Spleen (tissue), 11 donors: ENCODE data around the gene GSS. TPM values are rescaled to one million over a fixed set of nuclear protein-coding genes. Genes with fewer than 3 reads are reported as not detected.

ENCODE experiments used
- DNase-seq: peaks from one replicate; pipeline ENCODE4 v3.0.0-alpha.2; 2020
- H3K27ac ChIP-seq, 8 donors: fragments of 200-600 bp; sonication (generic) in 7 of 8; 1 replicate in 4 of 8; 2 replicates in 4 of 8; pipeline versions ENCODE4 v1.5.0 to v1.8.0; 2016 to 2021; ENCODE audit warnings: inconsistent platforms in 4 of 8, mild to moderate bottlenecking in 4 of 8, moderate library complexity in 1 of 8
- H3K27me3 ChIP-seq, 7 donors: fragments of 200-600 bp; sonication (generic) in 6 of 7; replicated peaks in 1 of 7; 1 replicate in 4 of 7; 2 replicates in 3 of 7; pipeline versions ENCODE4 v1.5.0 to v1.8.0; 2016 to 2021; ENCODE audit warnings: inconsistent platforms in 3 of 7, mild to moderate bottlenecking in 1 of 7
- H3K36me3 ChIP-seq, 6 donors: fragments of 200-600 bp; sonication (generic) in 5 of 6; 1 replicate in 4 of 6; 2 replicates in 2 of 6; pipeline versions ENCODE4 v1.5.0 to v1.8.0; 2016 to 2021; ENCODE audit warnings: inconsistent platforms in 2 of 6
- H3K4me1 ChIP-seq, 6 donors: fragments of 200-600 bp; sonication (generic) in 5 of 6; 1 replicate in 3 of 6; 2 replicates in 3 of 6; pipeline versions ENCODE4 v1.5.0 to v1.8.0; 2016 to 2021; ENCODE audit warnings: inconsistent platforms in 3 of 6
- H3K4me3 ChIP-seq, 8 donors: fragments of 200-600 bp; sonication (generic) in 7 of 8; 1 replicate in 4 of 8; 2 replicates in 4 of 8; pipeline versions ENCODE4 v1.5.0 to v1.8.0; 2016 to 2021; ENCODE audit warnings: inconsistent platforms in 4 of 8, mild to moderate bottlenecking in 4 of 8, moderate library complexity in 2 of 8
- H3K9me3 ChIP-seq, 8 donors: fragments of 200-600 bp; sonication (generic) in 7 of 8; 1 replicate in 4 of 8; 2 replicates in 4 of 8; pipeline versions ENCODE4 v1.5.0 to v1.8.0; 2016 to 2021; ENCODE audit warnings: inconsistent platforms in 4 of 8
- CTCF ChIP-seq, 11 experiments: fragments of 200-600 bp in 7 of 11; fragments of 450-650 bp in 4 of 11; sonication (generic) in 4 of 11; IDR thresholded peaks in 8 of 11; conservative IDR thresholded peaks in 3 of 11; 1 replicate in 7 of 11; 2 replicates in 4 of 11; pipeline versions ENCODE4 v1.4.0 to v1.8.0; 2016 to 2021; ENCODE audit warnings: antibody characterized with exemption in 11 of 11, inconsistent platforms in 4 of 11, mild to moderate bottlenecking in 1 of 11
- POLR2A ChIP-seq, 3 donors: fragments of 450-650 bp; IDR thresholded peaks; one replicate each; pipeline ENCODE4 v1.5.1; 2017; ENCODE audit warnings: antibody characterized with exemption in 3 of 3, mild to moderate bottlenecking in 1 of 3
- POLR2AphosphoS5 ChIP-seq, 3 donors: sonication (generic); formaldehyde crosslinking; IDR thresholded peaks; one replicate each; pipeline ENCODE4 v1.5.1; 2017; ENCODE audit warnings: antibody characterized with exemption in 3 of 3
- WGBS, 5 donors: extraction: QIAGEN DNeasy Blood & Tissue Kit in 3 of 5; methylation state at CpG; one replicate each; pipeline versions ENCODE4 v1.1.5 to v1.1.7; 2013 to 2018; 5-methylcytosine and 5-hydroxymethylcytosine counted together
- intact Hi-C: fragments of 100-400 bp; cut with DNase I; formaldehyde crosslinking; loops from one replicate; pipeline ENCODE4 v1.15.0; 2023; ENCODE audit warnings: low total_unique reads
- polyA plus RNA-seq, 3 donors: library from polyadenylated mRNA; stranded (reverse); fragments of 200-250 nt; gene quantifications; one replicate each; pipeline ENCODE4 v1.2.1, GENCODE V29; 2013
- total RNA-seq, 7 donors: library from RNA; depleted of rRNA in 3 of 7; stranded (reverse); fragments of >200 nt in 3 of 7; fragmentation: NEBNext Ultra II Directional in 4 of 7; extraction: Animal tissue kit (Norgen Biotek cat#: 25700) in 4 of 7; gene quantifications; one replicate each; pipeline versions ENCODE4 v1.1.0 to v1.2.1, GENCODE V29; 2016 to 2021
- donor health status: healthy with polysubstance abuse.
- donor health status: DM: no; HTN: no; CAD: no; lungs with moderate emphysema.
- donor health status: DM: no; HTN: no; CAD: no.
- donor health status: Bipolar disorder and iron deficiency.
- donor health status: healthy.
- donor health status: DM: no; HTN: no; CAD: no.
- donor health status: DM: yes; HTN: yes; CAD: no.

The GSS gene
- total and polyA plus RNA-seq, 10 donors, result 19.8 to 46.1 (median 32.7) TPM

- Histone ChIP-seq H3K27ac (no peak overlapping the region), H3K4me1 (peaks cover 0 to 6% (median 2%) of the 10 kb centered on the region in 6 donors), H3K27me3 (peaks cover 0 to 63% (median 0%) of the 10 kb centered on the region in 7 donors), H3K4me3 (no peak overlapping the region), H3K36me3 (no peaks in the 10 kb centered on the region), H3K9me3 (no peaks in the 10 kb centered on the region)
- 80 to 91% (median 81%) methylated on average over 28 to 42 of the region's 42 CpGs for WGBS, 5 donors
- TF ChIP-seq POLR2A (IDR thresholded peaks at IDR 0.05) (no peak), CTCF (IDR thresholded peaks at IDR 0.05 in 8 of 11, conservative IDR thresholded peaks at IDR 0.05 in 3 of 11) (no peak)
- DNase-seq, result peak; percentile 43
- intact Hi-C loops, result no loop called here
These were observed 24.0 kb upstream of the GSS start for GRCh38 chr20:34979366-34980153.

GRCh38 chr20:34978092-34978744 is 22.6 kb upstream of the GSS start:
- Histone ChIP-seq H3K27ac (no peak overlapping the region), H3K4me3 (no peak overlapping the region), H3K27me3 (peaks cover 0 to 49% (median 0%) of the 10 kb centered on the region in 7 donors), H3K36me3 (no peaks in the 10 kb centered on the region), H3K9me3 (no peaks in the 10 kb centered on the region), H3K4me1 (peaks cover 0 to 6% (median 0%) of the 10 kb centered on the region in 6 donors)
- intact Hi-C loops, result no loop called here
- WGBS, 5 donors, result 74 to 87% (median 85%) methylated on average over 10 of the region's 10 CpGs
- TF ChIP-seq POLR2AphosphoS5 (IDR thresholded peaks at IDR 0.05), result no peak
- TF ChIP-seq POLR2A (IDR thresholded peaks at IDR 0.05), result no peak
- TF ChIP-seq CTCF (IDR thresholded peaks at IDR 0.05 in 8 of 11, conservative IDR thresholded peaks at IDR 0.05 in 3 of 11), result no peak
- peak; percentile 45 for DNase-seq

- Histone ChIP-seq H3K27ac (no peak overlapping the region), H3K36me3 (no peaks in the 10 kb centered on the region), H3K27me3 (peaks cover 0 to 42% (median 0%) of the 10 kb centered on the region in 7 donors), H3K4me3 (no peak overlapping the region), H3K9me3 (no peaks in the 10 kb centered on the region), H3K4me1 (no peaks in the 10 kb centered on the region)
- TF ChIP-seq POLR2A (IDR thresholded peaks at IDR 0.05), result no peak
- no peak for TF ChIP-seq POLR2AphosphoS5 (IDR thresholded peaks at IDR 0.05)
- no peak for TF ChIP-seq CTCF (IDR thresholded peaks at IDR 0.05 in 8 of 11, conservative IDR thresholded peaks at IDR 0.05 in 3 of 11)
- DNase-seq, result peak; percentile 50
- intact Hi-C loops, result no loop called here
- whole genome bisulfite sequencing, 5 donors, result 54 to 66% (median 60%) methylated on average over 15 to 17 of the region's 17 CpGs
These were observed 21.9 kb upstream of the GSS start for GRCh38 chr20:34977365-34978091.
